NCI-H1930 (cell line): ENCODE results near the gene SENP5.
A peak's percentile ranks its signal among the peaks of the same experiment; 100 is the strongest.
"Not testable (repeated sequence)": the region's sequence is repeated elsewhere in the genome, so short reads cannot be mapped to it uniquely, and the experiment has no call there.

Experiments used
- DNase-seq, 2 experiments: peaks; one replicate each; lab custom pipeline; 2025; lab: John Stamatoyannopoulos, UW

The SENP5 gene

GRCh38 chr3:196867507-196868296, at the start of gene SENP5:
SENP5 (plus strand) TSS chr3:196867920; CDS start chr3:196885182, 17,262 bp downstream.
- DNase-seq: peak; percentile 73 to 85

- DNase-seq: no peak
Observed at GRCh38 chr3:196821806-196822355, 45.8 kb upstream of the SENP5 start.

- DNase-seq: not testable (repeated sequence)
Observed at GRCh38 chr3:196829651-196830050, 38.1 kb upstream of the SENP5 start.

GRCh38 chr3:196835086-196835485, 32.6 kb upstream of the SENP5 start:
- DNase-seq: no peak

- DNase-seq: not testable (repeated sequence)
Observed at GRCh38 chr3:196836626-196837025, 31.1 kb upstream of the SENP5 start.

GRCh38 chr3:196837819-196838420, 29.8 kb upstream of the SENP5 start:
- DNase-seq: peak in 1 of 2 experiments; percentile 39

GRCh38 chr3:196839351-196839750, 28.4 kb upstream of the SENP5 start:
- DNase-seq: not testable (repeated sequence)

GRCh38 chr3:196842567-196843434, 24.9 kb upstream of the SENP5 start:
- no peak for DNase-seq

- DNase-seq: no peak
Observed at GRCh38 chr3:196843435-196844110, 24.1 kb upstream of the SENP5 start.

GRCh38 chr3:196844235-196845219, 23.2 kb upstream of the SENP5 start:
- not testable (repeated sequence) for DNase-seq

- DNase-seq: not testable (repeated sequence)
Observed at GRCh38 chr3:196848375-196848774, 19.3 kb upstream of the SENP5 start.

GRCh38 chr3:196849180-196849741, 18.5 kb upstream of the SENP5 start:
- no peak for DNase-seq

GRCh38 chr3:196863000-196863399, 4.7 kb upstream of the SENP5 start:
- not testable (repeated sequence) for DNase-seq

GRCh38 chr3:196867155-196867506, 589 bp upstream of the SENP5 start:
- peak in 1 of 2 experiments; percentile 34 for DNase-seq

GRCh38 chr3:196868297-196868661, 559 bp downstream of the SENP5 start:
- peak in 1 of 2 experiments; percentile 16 for DNase-seq

GRCh38 chr3:196872316-196872715, 4.6 kb downstream of the SENP5 start:
- DNase-seq: no peak

GRCh38 chr3:196874511-196875094, 6.9 kb downstream of the SENP5 start:
- DNase-seq: not testable (repeated sequence)

- no peak for DNase-seq
Observed at GRCh38 chr3:196875258-196875657, 7.5 kb downstream of the SENP5 start.

GRCh38 chr3:196883361-196883760, 15.6 kb downstream of the SENP5 start:
- no peak for DNase-seq

GRCh38 chr3:196886144-196886543, 18.4 kb downstream of the SENP5 start:
- DNase-seq: no peak
